AG10803 (cell line): Measurements from ENCODE around the gene FAM186B.

Experiments
- DNase-seq: peaks from one replicate; pipeline ENCODE4 v3.0.0; 2010; ENCODE audit warnings: low read depth
- H3K4me3 ChIP-seq: 2 replicates; pipeline ENCODE4 v1.5.1; 2011; ENCODE audit warnings: mild to moderate bottlenecking, low read length, control low read depth
- TF ChIP-seq, protein P1 (sequence below): conservative IDR thresholded peaks from 2 replicates; pipeline ENCODE4 v1.5.1; 2011; ENCODE audit warnings: mild to moderate bottlenecking, low read length, control low read depth, inconsistent platforms

Gene FAM186B

DNA sequence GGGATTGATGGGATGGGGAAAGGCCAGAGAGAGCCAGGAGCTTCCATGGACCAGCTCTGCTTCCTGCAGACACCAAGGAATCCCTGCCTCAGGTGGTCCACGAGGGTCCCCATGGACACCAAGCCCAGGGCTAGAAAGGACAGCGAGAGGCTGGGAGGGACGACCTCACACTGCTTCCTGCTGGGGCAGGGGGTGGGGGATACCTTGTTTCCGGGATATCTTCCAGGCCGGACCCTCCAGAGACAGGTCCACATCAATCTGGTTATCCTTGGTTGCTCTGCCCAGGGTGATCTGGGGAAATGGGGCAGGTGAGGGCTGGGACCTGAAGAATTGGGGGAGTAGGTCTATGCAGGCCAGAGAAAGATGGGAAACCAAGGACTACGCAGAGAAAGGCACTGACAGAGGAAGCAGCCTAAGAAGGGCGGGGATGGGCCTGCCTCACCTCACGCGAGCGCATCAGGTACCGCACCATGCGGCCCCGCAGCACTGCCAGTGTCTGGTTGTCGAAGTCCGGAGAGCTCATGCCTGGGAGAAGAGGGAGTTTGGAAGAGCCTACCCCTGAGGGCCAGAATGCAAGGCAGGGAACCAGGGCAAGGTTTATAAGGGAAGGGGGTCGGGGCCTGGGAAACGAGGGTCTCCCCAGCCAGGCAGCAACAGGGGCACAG, 46.3 kb downstream of the FAM186B start:
- H3K4me3 ChIP-seq = no peak overlapping the region
- TF ChIP-seq, protein P1, sequence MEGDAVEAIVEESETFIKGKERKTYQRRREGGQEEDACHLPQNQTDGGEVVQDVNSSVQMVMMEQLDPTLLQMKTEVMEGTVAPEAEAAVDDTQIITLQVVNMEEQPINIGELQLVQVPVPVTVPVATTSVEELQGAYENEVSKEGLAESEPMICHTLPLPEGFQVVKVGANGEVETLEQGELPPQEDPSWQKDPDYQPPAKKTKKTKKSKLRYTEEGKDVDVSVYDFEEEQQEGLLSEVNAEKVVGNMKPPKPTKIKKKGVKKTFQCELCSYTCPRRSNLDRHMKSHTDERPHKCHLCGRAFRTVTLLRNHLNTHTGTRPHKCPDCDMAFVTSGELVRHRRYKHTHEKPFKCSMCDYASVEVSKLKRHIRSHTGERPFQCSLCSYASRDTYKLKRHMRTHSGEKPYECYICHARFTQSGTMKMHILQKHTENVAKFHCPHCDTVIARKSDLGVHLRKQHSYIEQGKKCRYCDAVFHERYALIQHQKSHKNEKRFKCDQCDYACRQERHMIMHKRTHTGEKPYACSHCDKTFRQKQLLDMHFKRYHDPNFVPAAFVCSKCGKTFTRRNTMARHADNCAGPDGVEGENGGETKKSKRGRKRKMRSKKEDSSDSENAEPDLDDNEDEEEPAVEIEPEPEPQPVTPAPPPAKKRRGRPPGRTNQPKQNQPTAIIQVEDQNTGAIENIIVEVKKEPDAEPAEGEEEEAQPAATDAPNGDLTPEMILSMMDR = no peak
- DNase-seq = no peak

DNA sequence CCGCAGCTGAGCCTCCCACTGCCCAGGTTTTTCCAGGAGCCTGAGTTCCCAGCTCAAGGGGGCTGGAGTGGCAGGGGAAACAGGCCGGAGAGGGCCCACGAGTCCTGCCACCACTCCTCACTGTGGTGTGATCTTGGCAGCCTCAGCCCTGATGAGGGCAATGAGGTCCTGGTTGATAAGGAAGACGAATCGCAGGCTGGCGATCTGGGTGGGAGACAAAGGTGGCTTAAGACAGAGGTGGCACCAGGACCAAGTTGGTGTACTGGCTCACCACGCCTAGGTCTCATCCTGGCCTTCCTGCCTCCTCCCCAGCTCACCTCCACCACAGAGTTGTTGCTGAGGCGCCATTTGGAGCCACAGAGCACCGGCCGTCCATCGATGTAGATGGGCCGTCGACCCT, 46.9 kb downstream of the FAM186B start:
- no peak for DNase-seq
- TF ChIP-seq, protein P1 = no peak
- H3K4me3 ChIP-seq = no peak overlapping the region

DNA sequence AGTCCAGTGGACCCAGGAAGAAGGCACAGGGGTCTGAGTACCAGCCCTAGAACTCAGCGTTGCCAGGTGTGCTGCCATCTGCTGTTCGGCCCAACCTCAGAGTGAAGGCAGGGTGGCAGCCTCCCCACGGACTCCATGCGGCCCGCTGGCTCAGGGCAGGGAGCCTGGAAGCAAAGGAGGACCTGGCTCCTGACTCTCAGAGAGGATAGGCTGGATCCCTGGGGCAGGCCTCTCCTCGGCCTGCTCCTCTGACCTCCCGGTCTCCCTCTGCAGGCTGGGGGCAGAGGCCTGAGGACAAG, 47.6 kb downstream of the FAM186B start:
- no peak overlapping the region for H3K4me3 ChIP-seq
- DNase-seq = no peak
- TF ChIP-seq, protein P1 = 0 out of 2 replicates have a peak, but pooled peaks have one; percentile 2

GRCh38 chr12:49557187-49557916, 48.1 kb downstream of the FAM186B start:
- no peak for DNase-seq
- TF ChIP-seq, protein P1 = no peak

DNA sequence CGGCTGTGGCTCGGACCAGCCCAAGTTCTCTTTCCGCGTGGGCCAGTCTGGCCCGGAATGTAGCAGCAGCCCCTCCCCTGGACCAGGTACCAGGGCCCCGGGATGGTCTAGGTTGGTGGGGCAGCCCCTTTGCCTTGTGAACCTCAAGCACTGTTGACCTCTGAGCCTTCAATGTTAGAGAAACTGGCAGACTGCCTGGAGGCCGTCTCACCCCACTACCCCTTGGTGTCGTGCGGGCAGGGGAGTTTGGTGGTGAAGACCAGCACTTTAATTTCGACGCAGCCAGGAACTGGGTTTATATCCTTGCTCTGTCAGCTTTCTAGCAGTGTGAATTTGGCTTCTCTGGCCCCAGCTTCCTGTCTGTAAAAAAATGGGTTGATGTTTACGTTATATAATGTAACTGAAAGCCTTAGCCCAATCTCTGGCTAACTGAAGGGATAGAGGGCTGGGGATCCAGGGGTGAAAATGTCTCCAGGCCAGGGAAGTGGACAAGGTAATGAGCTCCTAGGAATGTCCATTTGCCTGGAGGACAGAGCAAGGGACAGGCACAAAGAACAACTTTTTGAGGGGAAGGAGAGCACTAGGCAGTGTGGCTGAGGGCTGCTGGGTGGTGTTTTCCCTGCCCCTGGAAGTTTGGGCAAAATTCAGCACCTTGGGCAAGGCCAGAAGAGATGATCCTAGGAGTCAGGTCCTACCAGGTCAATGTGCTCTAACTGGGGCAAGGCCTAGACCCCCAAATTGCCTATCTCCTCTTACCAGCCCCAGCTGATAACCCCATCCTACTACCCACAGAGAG, 48.9 kb downstream of the FAM186B start:
- TF ChIP-seq, protein P1 = no peak
- H3K4me3 ChIP-seq = no peak overlapping the region
- no peak for DNase-seq

More at GRCh38 chr12:49557187-49557916, 48.1 kb downstream of the FAM186B start:
- H3K4me3 ChIP-seq = no peak overlapping the region

DNA sequence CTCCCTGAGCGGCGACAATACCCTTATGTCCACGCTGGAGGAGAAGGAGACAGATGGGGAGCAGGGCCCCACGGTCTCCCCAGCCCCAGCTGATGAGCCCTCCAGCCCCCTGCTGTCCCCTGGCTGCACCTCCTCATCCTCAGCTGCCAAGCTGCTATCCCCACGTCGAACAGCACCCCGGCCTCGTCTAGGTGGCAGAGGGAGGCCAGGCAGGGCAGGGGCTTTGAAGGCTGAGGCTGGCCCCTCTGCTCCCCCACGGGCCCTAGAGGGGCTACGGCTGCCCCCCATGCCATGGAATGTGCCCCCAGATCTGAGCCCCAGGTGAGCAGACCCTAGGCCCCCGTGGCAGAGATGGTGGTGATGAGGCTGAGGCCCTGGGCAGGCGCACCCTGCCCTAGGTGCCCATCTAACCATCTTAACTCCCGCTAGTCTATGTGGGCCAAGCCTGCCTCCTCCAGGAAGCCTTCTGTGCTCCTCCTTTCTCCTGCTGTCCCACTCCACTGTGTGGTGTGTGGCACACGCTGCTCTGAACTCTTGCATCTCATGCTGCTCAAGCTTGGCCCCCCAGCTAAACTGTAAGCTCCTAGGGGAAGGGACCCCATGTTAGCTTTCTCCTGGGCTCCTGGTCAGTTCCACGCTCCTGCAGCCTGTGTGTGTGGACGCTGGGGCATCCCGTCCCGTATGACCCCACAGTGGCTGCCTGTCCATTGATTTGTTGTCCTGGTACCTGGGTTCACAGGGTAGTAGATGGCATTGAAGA, 49.6 kb downstream of the FAM186B start:
- no peak overlapping the region for H3K4me3 ChIP-seq
- DNase-seq = no peak
- TF ChIP-seq, protein P1 = no peak
